ENCODE data around the gene CASQ2.

CASQ2 gene

DNA sequence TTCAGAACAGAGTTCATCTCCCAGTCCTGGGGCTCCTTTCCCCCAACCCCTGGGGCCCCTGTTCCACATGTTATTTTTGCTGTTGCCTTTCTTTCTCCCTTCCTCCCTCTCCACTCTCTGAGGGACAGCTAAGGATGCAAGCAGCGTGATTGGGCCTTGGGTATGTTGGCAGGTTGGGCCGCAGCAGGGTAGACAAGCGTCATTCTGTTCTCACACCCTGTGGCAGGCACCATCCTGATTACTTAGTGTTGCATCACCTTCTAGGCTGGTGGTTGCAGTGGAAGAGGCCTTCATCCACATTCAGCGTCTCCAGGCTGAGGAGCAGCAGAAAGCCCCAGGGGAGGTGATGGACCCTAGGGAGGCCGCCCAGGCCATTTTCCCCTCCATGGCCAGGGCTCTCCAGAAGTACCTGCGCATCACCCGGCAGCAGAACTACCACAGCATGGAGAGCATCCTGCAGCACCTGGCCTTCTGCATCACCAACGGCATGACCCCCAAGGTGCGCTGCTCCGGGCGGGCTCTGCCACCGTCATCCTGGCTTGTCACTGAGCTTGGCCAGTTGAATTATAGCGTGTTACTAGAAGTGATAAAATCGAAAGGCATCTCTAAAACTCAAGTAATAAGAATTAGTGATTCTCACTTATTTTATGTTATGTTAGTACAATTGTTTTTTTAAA, 83.3 kb downstream of the CASQ2 start:
- no peak for DNase-seq

DNA sequence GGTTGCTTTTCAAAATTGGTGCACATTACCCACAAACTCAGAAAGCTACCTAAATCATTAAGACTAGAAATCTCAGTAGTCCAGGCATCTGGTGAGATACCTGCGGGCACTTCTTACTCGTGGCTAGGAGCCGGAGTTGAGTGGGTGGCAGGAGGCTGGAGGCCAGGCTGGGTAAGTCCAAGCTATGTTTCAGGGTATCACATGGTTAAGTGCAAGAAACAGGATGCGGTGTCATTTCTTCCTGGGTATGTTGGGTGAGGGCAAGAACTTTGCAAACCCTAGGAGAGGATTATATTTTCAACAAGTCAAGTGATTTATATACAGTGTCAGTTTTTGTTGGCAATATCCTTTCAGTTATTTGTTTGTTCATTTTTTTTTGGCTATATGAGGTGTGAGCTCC, 85.7 kb downstream of the CASQ2 start:
- no peak for DNase-seq

GRCh38 chr1:115680730-115681111, 87.8 kb downstream of the CASQ2 start:
- no peak for DNase-seq

- DNase-seq: peak; percentile 71
Measured at GRCh38 chr1:115679141-115679611, 89.3 kb downstream of the CASQ2 start.

GRCh38 chr1:115678141-115678540, 90.4 kb downstream of the CASQ2 start:
- DNase-seq: no peak

- no peak for DNase-seq
Measured at GRCh38 chr1:115677565-115677964, 90.9 kb downstream of the CASQ2 start.

DNA sequence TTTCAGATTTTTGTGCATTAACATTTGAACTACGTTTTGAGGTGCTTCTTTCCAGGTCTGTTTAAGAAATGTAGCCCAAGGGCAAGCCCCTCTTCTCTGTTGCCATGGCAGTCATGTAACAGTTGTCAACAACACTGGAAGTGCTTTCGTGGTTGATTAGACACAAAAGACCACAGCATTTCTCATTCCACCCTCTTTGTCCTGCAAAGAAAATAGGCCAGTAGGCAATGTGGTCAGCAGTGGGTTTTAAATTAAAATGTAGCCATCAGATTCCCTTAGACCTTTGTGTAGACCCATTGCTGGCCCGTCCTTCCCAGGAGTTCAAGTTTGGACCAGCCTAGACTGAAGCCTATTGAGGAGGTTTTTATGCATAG, 91.3 kb downstream of the CASQ2 start:
- peak; percentile 7 for DNase-seq

- no peak for DNase-seq
Measured at GRCh38 chr1:115676498-115677181, 91.9 kb downstream of the CASQ2 start.

- no peak for DNase-seq
Measured at GRCh38 chr1:115672224-115673009, 96.1 kb downstream of the CASQ2 start.

DNA sequence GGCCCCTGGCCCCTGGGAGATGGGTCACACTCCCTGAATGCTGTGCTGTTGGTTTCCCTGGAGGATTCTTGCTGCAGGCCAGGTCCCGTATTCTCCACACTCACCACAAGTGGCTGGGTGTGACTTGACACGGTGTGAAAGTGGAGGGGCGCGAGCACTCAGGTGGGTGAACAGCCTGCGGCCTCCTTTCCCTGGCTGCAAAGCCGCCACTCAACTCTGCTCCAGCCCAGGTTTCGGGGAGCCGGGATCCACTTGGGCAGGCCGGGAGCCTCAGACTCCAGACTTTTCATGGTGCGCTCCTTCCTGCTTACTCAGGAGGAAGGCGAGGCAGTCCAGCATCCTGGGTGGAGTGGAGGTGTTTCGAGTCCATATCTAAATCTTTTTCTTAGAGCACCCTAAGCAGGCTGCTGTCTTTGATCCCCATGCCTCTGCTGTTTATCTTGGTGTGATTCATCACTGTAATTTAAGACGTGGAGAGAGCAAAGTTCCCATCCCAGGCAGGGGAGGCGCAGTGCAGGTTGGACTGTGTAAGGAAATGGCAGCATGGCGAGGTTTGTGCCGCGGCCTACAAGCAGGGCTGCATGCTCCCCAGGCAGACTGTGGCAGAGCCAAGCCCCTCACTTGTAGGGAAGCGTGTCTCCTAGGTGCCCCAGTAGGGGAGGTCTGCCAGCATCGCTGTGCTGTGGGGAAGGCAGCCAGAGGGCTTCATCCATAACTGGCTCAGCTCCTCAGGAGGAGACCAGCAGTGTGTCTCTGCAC, 97.2 kb downstream of the CASQ2 start:
- no peak for DNase-seq

- no peak for DNase-seq
Measured at GRCh38 chr1:115670476-115671175, 97.9 kb downstream of the CASQ2 start.

DNA sequence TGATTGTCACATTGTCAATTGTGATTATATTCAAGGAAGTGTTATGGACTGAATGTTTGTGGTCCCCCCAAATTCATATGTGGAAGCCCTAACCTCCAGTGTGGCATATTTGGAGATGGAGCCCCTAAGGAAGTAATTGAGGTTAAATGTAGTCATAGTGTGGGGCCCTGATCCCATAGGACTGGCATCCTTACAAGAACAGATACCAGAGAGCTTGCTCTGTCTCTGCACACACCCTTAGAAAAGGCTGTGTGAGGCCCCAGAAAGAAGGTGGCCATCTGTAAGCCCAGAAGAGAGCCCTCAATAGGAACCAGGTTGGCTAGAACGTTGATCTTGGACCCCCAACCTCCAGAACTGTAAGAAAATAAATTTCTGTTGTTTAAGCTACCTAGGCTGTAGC, 98.6 kb downstream of the CASQ2 start:
- peak; percentile 13 for DNase-seq

DNA sequence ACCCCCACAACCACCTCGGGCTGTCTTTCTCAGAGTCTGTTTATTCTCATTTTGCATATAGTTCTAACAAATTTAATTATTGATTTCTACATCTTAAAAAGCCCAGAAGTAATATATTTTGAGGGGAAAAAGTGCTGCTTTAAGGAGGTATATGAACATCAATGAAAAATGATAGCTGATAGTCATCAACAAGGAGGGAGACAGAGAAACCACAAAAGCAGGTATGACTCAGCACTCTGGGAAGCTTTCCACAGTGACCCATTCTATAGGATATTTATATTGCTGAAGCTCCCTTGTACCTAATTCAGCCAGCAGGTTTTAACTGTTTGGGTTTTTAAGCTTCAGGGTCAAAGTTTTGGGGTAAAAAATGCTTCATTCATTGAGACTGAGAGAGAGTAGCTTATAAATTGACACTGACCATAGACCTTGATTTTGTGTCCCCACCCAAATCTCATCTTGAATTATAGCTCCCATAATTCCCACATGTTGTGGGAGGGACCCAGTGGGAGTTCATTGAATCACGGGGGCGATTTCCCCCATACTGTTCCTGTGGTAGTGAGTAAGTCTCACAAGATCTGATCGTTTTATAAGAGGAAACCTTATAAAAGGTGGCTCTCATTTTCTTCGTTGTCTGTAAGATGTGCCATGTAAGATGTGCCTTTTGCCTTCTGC, 99.4 kb downstream of the CASQ2 start:
- DNase-seq: peak; percentile 87

DNA sequence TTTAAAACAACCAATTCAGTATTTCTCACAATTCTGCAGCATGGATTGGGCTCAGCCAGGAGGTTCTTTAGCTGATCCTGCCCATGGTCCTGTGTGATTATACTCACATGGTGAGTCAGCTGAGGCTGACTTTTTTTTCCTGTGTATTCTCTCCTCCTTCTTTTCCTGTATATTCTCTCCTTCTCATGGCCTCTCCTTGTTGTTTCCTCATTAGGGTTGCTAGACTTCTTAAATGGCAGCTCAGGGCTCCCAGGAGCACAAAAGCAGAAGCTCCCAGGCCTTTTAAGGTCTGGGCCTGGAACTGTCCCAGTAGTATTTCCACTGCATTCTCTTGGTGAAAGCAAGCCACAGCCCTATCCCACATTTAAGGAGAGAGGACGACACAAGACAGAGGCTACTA, 99.9 kb downstream of the CASQ2 start:
- peak; percentile 50 for DNase-seq

- no peak for DNase-seq
Measured at GRCh38 chr1:115666702-115667101, 101.8 kb downstream of the CASQ2 start.

- no peak for DNase-seq
Measured at GRCh38 chr1:115666206-115666605, 102.3 kb downstream of the CASQ2 start.

GRCh38 chr1:115665319-115666096, 103.0 kb downstream of the CASQ2 start:
- DNase-seq: no peak

GRCh38 chr1:115661157-115661556, 107.4 kb downstream of the CASQ2 start:
- DNase-seq: no peak

GRCh38 chr1:115660151-115660550, 108.4 kb downstream of the CASQ2 start:
- no peak for DNase-seq

DNA sequence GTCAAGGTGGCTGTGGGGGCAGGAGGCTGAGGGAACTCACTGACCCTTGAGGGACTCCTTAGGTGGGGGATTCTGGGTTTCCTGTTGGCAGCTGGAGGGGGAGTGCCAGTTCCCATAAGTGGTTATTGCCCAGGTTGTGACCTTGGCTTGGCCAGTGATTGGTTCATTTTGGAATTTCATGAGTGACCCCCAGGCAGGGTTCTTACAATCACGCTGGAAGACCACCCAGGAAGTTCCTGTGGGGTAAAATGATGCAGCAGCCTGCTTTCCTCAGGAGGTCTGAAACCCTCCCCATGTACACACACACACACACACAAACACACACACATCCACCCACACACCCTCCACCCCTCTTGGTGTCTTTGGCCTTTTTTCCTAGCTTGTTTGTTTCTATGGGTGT, 109.9 kb downstream of the CASQ2 start:
- no peak for DNase-seq

- no peak for DNase-seq
Measured at GRCh38 chr1:115656461-115657077, 111.9 kb downstream of the CASQ2 start.
